Keratinocyte (primary cell): ENCODE measurements around the gene TNFRSF25. TPM values are rescaled to one million over a fixed set of nuclear protein-coding genes. Genes with fewer than 3 reads are reported as not detected.

Experiments used
- DNase-seq: peaks from one replicate; pipeline ENCODE4 v3.0.0-alpha.2; 2011; ENCODE audit warnings: low read depth, missing footprints, low spot score
- FAIRE-seq: peaks from 2 replicates; lab custom pipeline; 2011; peaks lifted over from hg19 to GRCh38; lab: Jason Lieb, UNC
- H2AFZ ChIP-seq: 2 replicates; pipeline ENCODE4 v1.6.0; 2012; ENCODE audit warnings: low read length, control low read depth, inconsistent platforms; ENCODE audit not compliant: control insufficient read depth
- H3K27ac ChIP-seq: 2 replicates; pipeline ENCODE4 v1.5.1; 2011; ENCODE audit warnings: low read length; ENCODE audit not compliant: control insufficient read depth, insufficient read depth
- H3K27me3 ChIP-seq: 3 replicates; pipeline ENCODE4 v1.6.0; 2011; ENCODE audit warnings: low read length; ENCODE audit not compliant: control insufficient read depth, insufficient read depth; ENCODE audit errors: extremely low read depth
- H3K36me3 ChIP-seq, 2 experiments: 2 replicates in 1 of 2; 3 replicates in 1 of 2; pipeline ENCODE4 v1.5.1; 2011; ENCODE audit warnings: low read length in 2 of 2, mild to moderate bottlenecking in 1 of 2; ENCODE audit not compliant: control insufficient read depth in 2 of 2, insufficient read depth in 2 of 2; ENCODE audit errors: extremely low read depth in 1 of 2
- H3K4me1 ChIP-seq: 3 replicates; pipeline ENCODE4 v1.5.1; 2011; ENCODE audit warnings: low read length; ENCODE audit not compliant: control insufficient read depth, insufficient read depth; ENCODE audit errors: extremely low read depth
- H3K4me2 ChIP-seq: 3 replicates; pipeline ENCODE4 v1.6.0; 2011; ENCODE audit warnings: low read depth, low read length; ENCODE audit not compliant: control insufficient read depth, insufficient read depth; ENCODE audit errors: extremely low read depth
- H3K4me3 ChIP-seq, 3 experiments: fragments of 200-600 bp in 1 of 3; sonication (generic) in 1 of 3; 2 replicates in 2 of 3; 3 replicates in 1 of 3; pipeline ENCODE4 v1.5.1; 2011 to 2016; ENCODE audit warnings: low read length in 3 of 3, mild to moderate bottlenecking in 3 of 3, control low read depth in 2 of 3, inconsistent platforms in 1 of 3, low read depth in 1 of 3, mixed read lengths in 1 of 3, mixed run types in 1 of 3, moderate library complexity in 1 of 3; ENCODE audit not compliant: control insufficient read depth in 2 of 3, insufficient read depth in 2 of 3; ENCODE audit errors: extremely low read depth in 1 of 3
- H3K79me2 ChIP-seq: 2 replicates; pipeline ENCODE4 v1.6.0; 2012; ENCODE audit warnings: low read length; ENCODE audit not compliant: control insufficient read depth, insufficient read depth
- H3K9ac ChIP-seq: 3 replicates; pipeline ENCODE4 v1.6.0; 2011; ENCODE audit warnings: low read length; ENCODE audit not compliant: control insufficient read depth, insufficient read depth; ENCODE audit errors: extremely low read depth
- H3K9me1 ChIP-seq: 3 replicates; pipeline ENCODE4 v1.6.0; 2011; ENCODE audit warnings: low read length; ENCODE audit not compliant: control insufficient read depth, insufficient read depth; ENCODE audit errors: extremely low read depth
- H3K9me3 ChIP-seq: 2 replicates; pipeline ENCODE4 v1.5.1; 2012; ENCODE audit warnings: low read depth, low read length; ENCODE audit not compliant: control insufficient read depth
- H4K20me1 ChIP-seq: 3 replicates; pipeline ENCODE4 v1.6.0; 2011; ENCODE audit warnings: low read length; ENCODE audit not compliant: control insufficient read depth, insufficient read depth; ENCODE audit errors: extremely low read depth
- CTCF ChIP-seq, 3 experiments: IDR thresholded peaks in 1 of 3; conservative IDR thresholded peaks in 1 of 3; optimal IDR thresholded peaks in 1 of 3; 2 replicates in 2 of 3; 3 replicates in 1 of 3; pipeline versions ENCODE3 to v1.5.1; 2011; ENCODE audit warnings: low read length in 3 of 3, mild to moderate bottlenecking in 3 of 3, moderate library complexity in 2 of 3, control low read depth in 1 of 3, inconsistent platforms in 1 of 3; ENCODE audit not compliant: insufficient read depth in 2 of 3; ENCODE audit errors: extremely low read depth in 1 of 3
- EZH2 ChIP-seq: IDR thresholded peaks from one replicate; pipeline ENCODE4 v1.6.1; 2012; ENCODE audit warnings: inconsistent platforms, mild to moderate bottlenecking, low read length, moderate library complexity
- dilution Hi-C: fragments of 300-500 bp; cut with MboI; formaldehyde crosslinking; loops from one replicate; pipeline ENCODE4 v1.7.0; 2020; ENCODE audit warnings: low sequenced_read_pairs; ENCODE audit not compliant: extremely low pct_ligation_motif_present
- polyA plus RNA-seq, 5 experiments: library from polyadenylated mRNA; depleted of rRNA in 3 of 5; stranded (reverse) in 3 of 5; stranded (forward) in 1 of 5; unstranded in 1 of 5; fragments of >200 nt; gene quantifications; 1 replicate in 1 of 5; 2 replicates in 3 of 5; 3 replicates in 1 of 5; pipeline versions ENCODE4 v1.2.1 to v1.2.3, GENCODE V29; 2011 to 2012; ENCODE audit warnings: missing spikeins in 2 of 5, low read depth in 1 of 5, low replicate concordance in 1 of 5

The TNFRSF25 gene
- polyA plus RNA-seq, 1 donor (not counting 4 experiments of a cell fraction or from before 2014, with no cell fraction given): 12.4 TPM

- Histone ChIP-seq H3K79me2 (no peaks in the 10 kb centered on the region), H3K36me3 (no peaks in the 10 kb centered on the region), H2AFZ (no peak overlapping the region), H3K9me1 (no peaks in the 10 kb centered on the region), H3K27ac (no peak overlapping the region), H3K4me3 (no peak overlapping the region), H3K9me3 (no peaks in the 10 kb centered on the region), H4K20me1 (no peaks in the 10 kb centered on the region), H3K27me3 (no peaks in the 10 kb centered on the region), H3K9ac (no peak overlapping the region), H3K4me2 (no peak overlapping the region), H3K4me1 (no peaks in the 10 kb centered on the region)
- no peak for DNase-seq
- dilution Hi-C loops: no loop called here
- TF ChIP-seq EZH2 (no peak), CTCF (optimal IDR thresholded peaks at IDR 0.05 in 1 of 3, IDR thresholded peaks at IDR 0.05 in 1 of 3, conservative IDR thresholded peaks at IDR 0.05 in 1 of 3; ENCODE audit: extremely low read depth in 1 of 3, insufficient read depth in 2 of 3, low read length in 3 of 3) (peak in 1 of 3 experiments; percentile 8)
- no peak for FAIRE-seq
Observed at GRCh38 chr1:6440198-6441126, 25.5 kb downstream of the TNFRSF25 start.

- dilution Hi-C loops: no loop called here
- Histone ChIP-seq H3K79me2 (no peaks in the 10 kb centered on the region), H3K9ac (no peak overlapping the region), H4K20me1 (no peaks in the 10 kb centered on the region), H2AFZ (no peak overlapping the region), H3K4me2 (no peak overlapping the region), H3K36me3 (no peaks in the 10 kb centered on the region), H3K9me3 (no peaks in the 10 kb centered on the region), H3K4me1 (no peaks in the 10 kb centered on the region), H3K9me1 (no peaks in the 10 kb centered on the region), H3K27me3 (no peaks in the 10 kb centered on the region), H3K27ac (no peak overlapping the region), H3K4me3 (no peak overlapping the region)
- peak; percentile 55 for FAIRE-seq
- no peak for DNase-seq
- no peak for TF ChIP-seq EZH2
- TF ChIP-seq CTCF (optimal IDR thresholded peaks at IDR 0.05 in 1 of 3, IDR thresholded peaks at IDR 0.05 in 1 of 3, conservative IDR thresholded peaks at IDR 0.05 in 1 of 3; ENCODE audit: extremely low read depth in 1 of 3, insufficient read depth in 2 of 3, low read length in 3 of 3): peak; percentile 83 to 94 (median 89)
Observed at GRCh38 chr1:6438047-6438525, 27.9 kb downstream of the TNFRSF25 start.
